ENCODE results near the gene MACF1.
A peak's percentile ranks its signal among the peaks of the same experiment; 100 is the strongest.

The MACF1 gene

DNA sequence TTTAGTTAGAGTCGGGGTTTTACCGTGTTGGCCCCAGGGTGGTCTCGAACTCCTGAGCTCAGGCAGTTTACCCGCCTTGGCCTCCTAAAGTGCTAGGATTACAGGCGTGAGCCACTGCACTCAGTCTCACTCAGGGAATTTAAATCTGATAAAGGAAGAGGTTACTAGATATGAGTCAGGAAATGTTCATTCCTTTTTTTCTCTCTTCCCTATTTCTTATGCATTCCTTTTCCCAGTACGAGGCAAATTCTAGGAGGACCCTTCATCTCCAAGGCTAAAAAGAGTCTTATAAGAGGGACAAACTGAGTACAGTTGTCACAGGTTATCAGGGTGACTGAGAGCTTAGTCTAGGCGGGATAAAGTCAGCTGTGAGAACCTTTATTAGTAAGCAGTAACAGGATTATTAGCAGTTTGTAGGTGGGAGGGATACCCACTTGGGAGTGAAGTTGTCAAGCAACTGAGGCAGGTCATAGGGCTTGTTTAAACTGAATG, 9.1 kb downstream of the MACF1 start:
- no peak for DNase-seq (ENCODE audit: low read depth)

DNA sequence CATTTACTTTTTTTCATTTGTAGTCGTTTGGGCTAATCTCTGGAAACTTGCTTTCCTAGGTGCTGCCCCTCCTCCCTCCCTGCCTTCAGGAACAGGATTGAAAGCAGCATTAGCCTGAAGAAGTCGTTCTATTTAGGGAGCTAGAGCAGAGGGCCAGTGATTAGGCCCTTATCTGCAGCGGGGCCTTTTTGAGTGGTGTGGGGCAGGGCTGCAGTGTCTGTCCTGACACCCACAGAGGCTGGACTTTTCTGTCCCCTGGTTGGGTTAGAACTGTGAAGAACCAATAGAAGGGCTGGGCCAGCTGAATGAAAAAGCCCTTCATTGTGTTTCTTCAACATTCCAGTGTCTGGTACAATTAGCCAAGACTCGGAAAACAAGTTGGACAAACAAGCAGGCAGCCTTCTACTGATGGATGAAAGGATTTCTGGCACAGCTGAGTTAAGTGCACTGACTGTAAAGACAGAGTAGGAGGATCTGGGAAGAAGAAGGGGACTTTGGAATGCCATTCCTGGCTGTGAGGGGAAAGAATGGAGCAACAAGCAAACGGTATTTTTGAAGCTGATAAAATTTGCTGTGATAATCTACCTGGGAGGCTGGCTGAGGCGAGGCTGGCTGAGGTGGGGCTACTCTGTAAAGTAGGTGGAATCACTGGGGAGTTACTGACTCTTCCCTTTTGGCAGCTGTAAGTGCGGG, 9.7 kb downstream of the MACF1 start:
- DNase-seq (ENCODE audit: low read depth): no peak

DNA sequence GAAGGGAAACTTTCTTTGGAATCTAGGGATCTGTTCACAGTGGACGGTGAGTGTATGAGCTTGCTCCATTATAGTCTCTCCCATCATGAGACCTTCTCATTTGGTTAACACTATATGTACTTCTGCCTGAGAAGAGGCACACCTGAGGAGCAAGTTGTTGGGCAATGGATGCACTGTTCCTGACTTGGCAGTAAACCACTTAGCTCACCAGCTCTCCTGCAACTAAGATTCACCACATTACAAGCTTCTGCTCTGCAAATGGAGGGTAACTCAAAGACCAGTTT, 10.2 kb downstream of the MACF1 start:
- no peak for DNase-seq (ENCODE audit: low read depth)

DNA sequence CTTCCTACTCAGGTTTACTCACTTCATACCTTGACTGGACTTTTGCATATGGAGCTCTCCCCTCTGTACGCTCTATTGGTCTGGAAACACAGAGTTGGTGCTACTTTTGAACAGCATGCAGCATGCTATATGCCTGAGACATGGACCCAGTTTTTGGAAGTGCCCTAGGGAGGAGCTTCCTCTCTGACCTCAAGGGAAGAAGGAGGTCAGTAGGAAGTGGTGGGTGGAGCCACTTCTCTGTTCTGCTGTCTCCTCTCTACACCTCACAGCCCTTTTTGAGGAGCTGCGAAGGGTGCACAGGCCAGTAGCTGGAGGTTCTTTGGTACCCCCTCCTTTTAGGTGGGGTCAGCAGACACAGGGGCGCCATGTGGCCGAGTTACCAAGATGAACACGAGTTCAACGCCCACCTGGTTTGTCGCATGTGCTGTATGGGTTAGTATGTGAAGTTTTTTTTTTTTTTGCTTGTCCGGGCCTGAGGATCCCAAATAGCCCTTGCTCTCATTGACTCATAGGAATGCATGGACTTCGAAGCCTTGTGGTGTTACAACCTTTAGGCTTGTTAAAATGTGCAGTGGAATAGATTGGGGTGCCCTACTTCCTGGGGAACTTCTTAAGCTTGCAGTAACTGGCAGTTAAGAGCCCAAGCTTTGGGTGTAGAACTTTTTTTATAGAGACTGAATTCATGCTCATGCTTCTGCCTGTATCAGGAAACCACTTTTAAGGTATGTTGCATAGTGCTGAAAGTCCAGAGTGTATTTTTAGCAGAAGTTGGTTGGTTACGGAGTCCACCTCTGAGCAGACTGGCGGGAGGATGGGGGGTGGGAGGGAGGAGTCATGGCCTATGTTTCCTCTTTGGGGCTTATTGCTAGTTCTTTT, 10.7 kb downstream of the MACF1 start:
- no peak for DNase-seq (ENCODE audit: low read depth)

DNA sequence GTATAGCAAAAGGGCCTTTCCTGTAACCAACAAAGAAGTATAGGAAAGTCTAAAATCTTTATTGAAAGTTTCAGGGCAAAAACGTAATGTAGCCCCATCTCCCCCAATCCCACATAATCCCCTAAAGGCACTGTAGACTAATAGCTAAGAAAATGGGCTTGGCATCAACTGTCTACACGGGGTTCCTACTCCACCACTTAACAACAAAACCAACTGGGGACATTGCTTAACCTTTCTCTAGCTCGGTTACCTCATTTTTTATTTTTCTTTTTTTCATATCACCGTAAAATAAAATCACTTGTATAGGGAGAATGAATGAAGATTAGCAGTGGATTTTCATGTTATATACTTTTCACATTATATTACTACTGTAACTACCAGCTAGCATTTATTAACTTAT, 12.3 kb downstream of the MACF1 start:
- DNase-seq (ENCODE audit: low read depth): no peak

DNA sequence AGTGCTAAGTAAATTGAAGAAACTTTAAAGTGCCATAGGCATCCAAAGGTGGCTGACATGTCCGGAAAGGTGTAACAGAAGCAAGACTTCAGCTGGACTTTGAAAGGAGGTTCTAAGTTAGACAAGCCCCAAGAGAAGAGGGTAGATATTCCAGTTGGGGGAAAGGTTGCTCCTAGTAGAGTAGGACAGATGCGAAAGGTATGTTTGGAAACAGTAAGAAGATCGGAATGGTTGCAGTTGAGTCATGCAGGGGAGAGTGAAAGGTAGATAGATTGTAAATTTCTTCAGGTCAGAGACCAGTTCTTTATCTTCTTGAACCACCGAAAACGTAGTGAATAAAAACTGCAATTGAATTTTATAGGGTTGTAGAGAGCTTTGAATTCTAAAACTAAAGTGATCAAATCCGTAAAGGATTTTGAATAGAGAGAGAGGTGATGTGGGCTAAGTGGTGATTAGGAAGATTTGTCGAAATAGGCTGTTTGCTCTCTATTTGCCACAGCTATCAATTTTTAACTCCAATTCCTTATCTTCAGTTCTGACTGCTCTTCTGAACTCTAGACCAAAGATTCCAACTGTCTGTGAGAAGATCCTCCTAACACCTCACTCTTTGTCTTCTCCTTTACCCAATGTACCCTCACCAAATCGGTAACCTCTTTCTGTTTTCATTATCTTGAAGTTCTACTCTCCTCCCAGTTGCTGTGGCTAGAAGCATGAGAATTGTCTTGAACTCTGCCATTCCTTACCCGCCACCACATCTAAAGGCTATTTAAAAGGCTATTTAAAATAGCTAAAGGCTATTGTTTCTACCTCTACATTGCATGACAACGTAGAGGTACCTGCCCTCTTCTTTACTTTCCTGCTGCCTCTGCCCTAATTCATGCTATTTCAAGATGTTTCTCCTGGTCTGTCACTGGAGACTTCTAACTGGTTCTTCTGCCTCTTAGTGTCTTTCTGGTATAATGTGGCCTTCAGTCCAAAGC, 16.7 kb downstream of the MACF1 start:
- DNase-seq (ENCODE audit: low read depth): no peak

DNA sequence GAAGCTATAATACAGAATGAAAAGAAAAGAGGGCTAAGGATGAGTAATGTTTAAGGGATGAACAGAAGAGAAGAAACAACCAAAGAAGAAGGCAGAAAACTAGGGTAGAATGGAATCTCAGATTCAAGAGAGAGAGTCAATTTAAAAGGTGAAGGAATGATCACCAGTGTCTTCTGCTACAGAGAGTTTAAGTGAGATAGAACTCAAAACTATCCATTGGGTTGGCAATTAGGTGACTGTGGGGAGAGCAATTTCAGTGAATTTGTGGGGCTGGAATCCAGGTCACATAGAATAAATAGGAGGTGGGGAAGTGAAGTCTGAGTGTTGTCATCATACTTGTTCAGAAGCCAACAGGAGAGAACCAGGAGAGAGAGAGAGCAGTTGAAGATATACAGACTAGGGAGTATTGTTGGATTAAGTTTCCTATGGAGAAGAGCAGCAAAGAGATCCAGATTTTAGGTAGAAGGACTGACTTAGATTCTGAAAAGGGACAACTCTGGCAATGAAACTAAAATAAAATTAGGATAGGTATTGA, 19.9 kb downstream of the MACF1 start:
- DNase-seq (ENCODE audit: low read depth): no peak

DNA sequence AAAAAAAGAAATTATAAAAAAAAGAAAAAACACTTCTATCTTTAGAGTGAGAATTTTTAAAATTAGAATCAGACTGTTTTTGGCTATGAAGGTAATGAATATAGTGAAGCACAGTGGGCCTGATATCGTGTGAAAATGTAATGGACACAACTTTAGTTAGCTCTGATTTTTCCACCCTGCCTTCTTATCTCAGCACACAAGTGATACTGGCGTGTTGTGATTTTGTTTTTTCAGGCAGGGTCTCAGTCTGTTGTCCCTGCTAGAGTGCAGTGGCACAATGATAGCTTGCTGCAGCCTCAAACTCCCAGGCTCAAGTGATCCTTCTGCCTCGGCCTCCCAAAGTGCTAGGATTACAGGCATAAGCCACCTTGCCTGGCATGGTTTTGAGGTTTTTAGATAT, 22.3 kb downstream of the MACF1 start:
- DNase-seq (ENCODE audit: low read depth): no peak

DNA sequence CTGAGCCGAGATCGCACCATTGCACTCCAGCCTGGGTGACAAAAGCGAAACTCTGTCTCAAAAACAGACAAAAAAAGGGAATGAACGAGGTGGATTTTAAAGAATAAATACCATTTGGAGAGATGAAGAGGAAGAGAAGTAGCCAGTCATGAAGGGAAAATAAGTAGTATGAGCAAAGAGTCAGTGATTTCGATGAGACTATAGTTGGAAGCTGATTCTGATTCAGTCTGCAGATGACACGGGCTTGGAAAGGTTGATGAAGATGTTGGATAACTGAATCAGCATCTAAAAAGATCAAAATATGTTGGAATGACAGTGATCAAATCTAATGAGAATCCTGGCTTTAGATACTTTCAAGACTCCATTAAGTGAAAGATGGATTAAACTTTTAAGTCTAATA, 23.8 kb downstream of the MACF1 start:
- no peak for DNase-seq (ENCODE audit: low read depth)

DNA sequence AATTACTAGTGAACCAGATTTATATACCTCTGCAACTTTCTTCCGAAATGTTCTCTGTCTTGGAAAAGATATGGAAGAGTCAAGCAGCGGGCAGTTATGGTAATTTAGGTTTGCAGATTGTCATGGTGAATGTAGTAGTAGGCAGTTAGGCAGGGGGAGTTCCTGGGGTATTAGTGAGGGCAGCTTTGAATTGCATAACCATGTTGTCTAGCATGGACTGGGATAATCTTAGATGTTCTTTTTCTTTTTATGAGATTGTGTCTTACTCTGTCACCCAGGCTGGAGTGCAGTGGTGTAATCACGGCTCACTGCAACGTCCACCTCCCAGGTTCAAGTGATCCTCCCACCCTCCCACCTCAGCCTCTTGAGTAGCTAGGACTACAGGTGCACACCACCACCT, 25.0 kb downstream of the MACF1 start:
- DNase-seq (ENCODE audit: low read depth): no peak

DNA sequence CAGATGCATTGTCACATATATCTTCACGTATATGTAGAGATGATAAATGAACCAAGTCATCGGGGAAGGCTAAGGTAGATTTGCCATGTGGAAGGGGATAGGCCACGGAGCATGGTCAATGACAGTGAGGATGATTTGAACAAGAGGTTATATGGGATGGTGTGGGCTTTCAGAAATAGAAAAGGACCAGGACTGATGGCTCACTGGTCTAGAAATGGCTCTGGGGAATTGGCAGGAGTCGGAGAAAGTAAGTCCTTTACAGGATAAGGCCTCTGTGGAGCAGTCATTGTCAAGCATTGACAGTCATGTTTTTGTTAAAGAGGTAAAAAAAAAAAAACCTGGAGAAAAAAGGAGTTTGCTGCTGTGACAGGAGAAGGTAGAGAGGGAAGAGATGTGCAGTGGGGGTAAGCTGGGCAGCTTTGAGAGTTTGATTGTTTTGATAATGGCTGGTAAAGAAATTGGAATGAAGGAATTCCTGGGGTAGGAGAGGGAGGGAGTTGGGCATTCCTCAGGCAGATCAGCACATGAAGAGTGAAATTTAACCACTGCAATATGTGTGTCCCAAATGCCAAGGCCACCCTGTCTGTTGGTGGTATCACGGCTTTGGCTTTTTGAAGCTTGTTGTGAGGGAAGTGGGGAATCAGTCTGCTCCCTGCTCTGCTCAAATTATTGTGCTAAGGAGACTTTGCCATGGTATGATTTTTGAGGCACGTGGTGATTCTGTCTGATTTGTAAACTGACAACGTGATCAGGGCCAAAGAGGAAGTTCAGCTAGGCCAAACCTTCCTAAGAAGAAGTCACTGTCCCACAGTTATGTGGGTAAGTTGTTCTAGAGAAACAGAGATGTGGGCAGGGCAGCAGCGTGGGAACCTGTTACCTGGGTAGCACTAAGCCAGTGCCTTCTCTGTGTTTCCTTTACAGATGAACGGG, 26.0 kb downstream of the MACF1 start:
- peak; percentile 13 for DNase-seq (ENCODE audit: low read depth)

DNA sequence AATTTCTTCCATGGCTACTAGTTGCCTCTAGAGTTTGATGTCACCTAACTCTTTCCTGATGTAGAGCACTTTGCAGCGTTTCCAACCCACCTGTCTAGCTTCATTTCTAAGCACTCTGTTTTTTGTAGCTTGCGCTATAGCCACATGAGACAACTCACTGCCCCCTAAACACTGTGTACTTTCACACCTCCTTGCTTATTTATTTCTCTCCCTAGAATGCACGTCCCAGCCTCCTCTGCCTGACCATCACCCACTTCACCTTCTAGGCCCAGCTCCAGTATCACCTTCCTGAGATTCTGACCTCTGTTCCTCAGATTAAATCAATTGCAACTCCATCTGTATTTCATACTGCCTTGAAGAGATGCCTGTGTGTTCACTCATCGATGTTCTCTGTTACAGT, 32.5 kb downstream of the MACF1 start:
- no peak for DNase-seq (ENCODE audit: low read depth)

DNA sequence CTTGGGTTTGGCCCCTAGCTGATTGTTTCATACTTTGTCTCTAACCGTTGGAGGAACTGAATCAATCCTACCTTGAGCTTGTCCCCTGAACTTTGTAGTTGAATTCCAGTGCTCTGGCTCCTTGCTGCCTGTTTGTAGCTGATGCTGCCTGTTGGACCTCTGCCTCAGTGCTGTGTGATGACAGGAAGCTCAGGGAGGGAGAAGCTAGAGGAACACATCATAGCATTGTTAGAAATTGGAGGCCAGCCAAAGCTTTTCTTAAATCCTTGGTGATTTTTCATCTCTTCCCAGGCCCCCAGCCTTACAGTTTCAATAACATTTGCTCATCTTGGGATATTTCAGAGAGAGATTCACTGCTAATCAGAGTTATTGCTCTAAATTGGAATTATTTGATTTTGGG, 34.0 kb downstream of the MACF1 start:
- DNase-seq (ENCODE audit: low read depth): no peak

DNA sequence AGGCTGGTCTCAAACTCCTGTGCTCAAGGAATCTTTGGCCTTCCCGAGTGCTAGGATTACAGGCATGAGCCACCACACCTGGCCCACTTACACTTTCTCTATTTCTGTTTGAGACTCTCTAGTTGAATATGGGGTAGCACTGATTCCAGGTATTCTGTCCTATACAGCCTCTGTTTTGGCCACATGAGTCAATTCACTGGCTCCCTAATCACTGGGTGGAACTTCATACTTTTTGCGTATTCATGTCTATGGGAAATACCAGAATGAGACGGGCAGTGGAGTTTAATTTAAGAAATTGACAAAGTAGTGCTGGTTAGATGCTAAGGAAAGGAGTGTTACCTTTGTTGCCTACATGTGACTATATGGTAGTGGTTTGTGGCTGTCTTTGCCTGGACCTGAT, 35.5 kb downstream of the MACF1 start:
- DNase-seq (ENCODE audit: low read depth): no peak

DNA sequence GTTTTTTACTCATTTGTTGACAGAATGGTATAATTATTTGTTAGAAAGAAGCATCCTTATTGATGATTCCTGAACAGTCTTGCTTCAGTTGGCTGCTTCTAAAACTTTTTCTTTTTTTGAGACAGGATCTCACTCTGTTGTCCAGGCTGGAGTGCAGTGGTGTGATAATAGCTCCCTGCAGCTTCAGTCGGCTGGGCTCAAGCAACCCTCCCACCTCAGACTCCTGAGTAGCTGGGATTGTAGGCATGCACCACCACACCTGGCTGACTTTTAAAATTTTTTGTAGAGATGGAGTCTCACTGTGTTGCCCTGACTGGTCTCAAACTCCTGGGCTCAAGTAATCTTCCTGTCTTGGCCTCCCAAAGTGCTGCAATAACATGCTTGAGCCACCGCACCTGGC, 38.8 kb downstream of the MACF1 start:
- no peak for DNase-seq (ENCODE audit: low read depth)

DNA sequence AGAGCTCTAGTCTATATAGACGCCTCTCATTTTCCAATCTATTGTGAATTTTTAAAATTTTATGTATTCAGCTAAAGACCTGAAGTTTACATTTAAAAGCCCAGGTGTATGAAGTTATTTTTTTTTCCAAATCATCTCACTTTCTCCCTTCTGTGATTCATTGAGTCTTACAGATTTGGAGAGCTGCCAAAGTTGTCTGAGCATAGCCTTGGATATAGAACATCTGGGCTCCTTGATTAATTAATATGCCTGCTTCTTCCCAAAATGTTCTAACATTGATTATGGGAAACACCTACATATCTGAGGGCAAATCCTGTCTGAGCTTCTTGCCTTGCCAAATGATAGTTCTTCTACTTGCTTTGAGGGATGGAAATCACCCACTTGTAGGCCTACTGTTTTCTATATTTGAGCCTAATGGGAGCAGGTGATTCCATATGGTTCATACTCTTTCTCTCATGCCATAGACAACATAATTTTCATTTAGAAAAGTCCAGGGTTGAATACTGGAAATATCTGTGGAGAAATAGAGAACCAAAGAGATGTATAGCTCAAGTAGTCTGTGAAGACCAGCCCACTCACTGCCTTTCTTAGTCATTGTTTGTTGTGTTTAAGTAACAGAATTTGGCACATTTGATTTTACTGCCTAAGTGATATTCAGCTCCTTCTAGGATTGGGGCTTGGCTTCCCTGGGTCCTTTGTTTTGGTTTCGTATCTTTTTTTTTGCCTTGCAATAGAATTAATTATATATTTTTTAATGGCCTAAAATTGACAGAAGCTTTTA, 46.2 kb downstream of the MACF1 start:
- no peak for DNase-seq (ENCODE audit: low read depth)

DNA sequence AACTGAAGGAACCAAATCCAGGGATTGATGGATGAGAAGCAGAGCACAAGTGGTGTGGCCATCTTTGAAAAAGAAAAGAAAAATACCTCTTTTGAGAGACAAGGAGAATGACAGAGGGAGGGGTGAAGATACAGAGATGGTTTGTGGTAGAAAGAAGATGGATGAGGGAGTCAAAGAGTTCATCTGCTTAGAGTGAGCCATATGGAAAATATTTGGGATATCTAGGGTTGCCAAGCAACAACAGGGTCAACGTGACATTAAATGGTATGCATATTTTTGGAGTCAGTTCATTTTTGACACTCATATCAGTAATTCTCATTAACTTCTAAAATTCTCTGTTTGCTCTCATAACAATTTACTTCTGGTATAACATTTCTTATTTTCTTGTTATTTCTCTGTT, 50.7 kb downstream of the MACF1 start:
- no peak for DNase-seq (ENCODE audit: low read depth)

DNA sequence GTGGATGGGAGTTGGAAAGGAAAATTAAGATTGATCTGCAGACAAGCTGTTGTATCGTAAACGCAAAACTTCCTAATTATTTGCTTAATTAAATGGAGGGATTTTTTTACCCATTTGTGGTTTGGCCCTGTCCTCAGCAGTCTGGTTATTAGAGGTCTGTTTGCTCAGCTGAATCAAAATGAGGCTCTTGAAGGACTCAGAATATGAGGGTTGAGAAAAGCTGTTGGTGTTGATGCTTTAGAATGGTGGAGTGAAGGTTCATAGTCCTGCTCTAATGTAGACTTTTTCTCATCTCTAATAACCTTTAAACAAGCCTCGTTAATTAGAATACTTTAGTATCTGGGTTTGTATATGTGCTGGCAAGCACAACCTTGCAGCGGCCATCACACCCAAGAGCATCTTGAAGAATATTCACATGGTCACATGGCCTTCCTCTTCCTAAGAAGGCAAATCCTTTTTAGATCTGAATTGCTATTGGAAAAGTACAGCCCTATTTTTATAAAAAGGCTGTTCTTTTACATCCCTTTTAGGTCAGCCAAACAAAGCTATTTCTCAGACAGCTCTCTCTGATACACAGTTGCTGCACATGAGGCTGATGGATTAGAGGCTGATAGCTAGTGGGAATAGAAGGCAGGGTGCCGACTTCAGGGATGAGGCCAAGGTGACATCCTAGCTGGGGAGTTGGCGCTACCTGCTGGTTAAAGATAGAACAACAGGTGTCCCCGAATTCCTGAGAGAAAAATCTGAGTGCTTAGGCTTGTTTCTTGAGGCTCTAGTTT, 53.8 kb downstream of the MACF1 start:
- peak; percentile 48 for DNase-seq (ENCODE audit: low read depth)

DNA sequence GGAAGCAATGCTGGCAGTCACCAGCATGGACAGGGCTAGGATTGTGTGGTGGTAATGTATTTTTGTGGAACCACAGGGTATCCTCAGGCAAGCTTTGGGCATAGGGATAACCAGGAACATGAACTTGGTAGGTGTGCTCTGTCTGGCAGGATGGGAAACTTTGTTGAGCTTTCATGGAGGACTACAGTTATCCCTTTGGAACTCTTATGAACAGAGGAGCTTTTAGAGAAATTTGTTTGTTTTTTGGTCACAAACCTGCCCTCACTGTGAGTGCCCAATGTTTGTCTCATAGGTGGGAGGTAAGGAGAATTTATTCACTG, 54.4 kb downstream of the MACF1 start:
- DNase-seq (ENCODE audit: low read depth): no peak
